Measurements from ENCODE around the gene TIMM10. TPM values are rescaled to one million over a fixed set of nuclear protein-coding genes. Genes with fewer than 3 reads are reported as not detected.
A peak's percentile ranks its signal among the peaks of the same experiment; 100 is the strongest.

Gene TIMM10
- polyA plus RNA-seq, 1 donor from 2014 or later: 63.6 TPM

- peak overlapping the region; percentile 86 for H3K4me3 ChIP-seq (ENCODE audit: low read length)
- no peak for TF ChIP-seq POLR2AphosphoS5 (IDR thresholded peaks at IDR 0.05)
- TF ChIP-seq RAD21 (conservative IDR thresholded peaks at IDR 0.05): no peak
- TF ChIP-seq EP300 (conservative IDR thresholded peaks at IDR 0.05; ENCODE audit: poor library complexity, severe bottlenecking): no peak
- TF ChIP-seq MXI1 (conservative IDR thresholded peaks at IDR 0.05; ENCODE audit: poor library complexity, severe bottlenecking): no peak
- TF ChIP-seq CTCF (IDR thresholded peaks at IDR 0.05; ENCODE audit: poor library complexity, severe bottlenecking): no peak
- no peak for TF ChIP-seq TAF1 (IDR thresholded peaks at IDR 0.05; ENCODE audit: low read depth)
- no peak for TF ChIP-seq EZH2 (IDR thresholded peaks at IDR 0.05; ENCODE audit: borderline replicate concordance, insufficient read depth, low read length, poor library complexity, severe bottlenecking)
- no peak for TF ChIP-seq REST (IDR thresholded peaks at IDR 0.05; ENCODE audit: borderline replicate concordance)
- no peak for TF ChIP-seq SMC3 (conservative IDR thresholded peaks at IDR 0.05; ENCODE audit: poor library complexity)
- peak overlapping the region; percentile 67 for H2AFZ ChIP-seq (ENCODE audit: low read depth, low read length)
- no peaks in the 10 kb centered on the region for H3K36me3 ChIP-seq (ENCODE audit: insufficient read depth, low read length)
- H3K27ac ChIP-seq (ENCODE audit: low read length): no peak overlapping the region
- no peaks in the 10 kb centered on the region for H3K9me3 ChIP-seq (ENCODE audit: low read length)
- no peaks in the 10 kb centered on the region for H3K9me2 ChIP-seq (ENCODE audit: insufficient read depth, low read length)
- H3K79me2 ChIP-seq (replicated peaks; ENCODE audit: insufficient read depth, low read length): peaks cover 8% of the 10 kb centered on the region
- peak overlapping the region; percentile 68 for H3K9ac ChIP-seq (ENCODE audit: low read length)
- H3K27me3 ChIP-seq (ENCODE audit: insufficient read depth, low read depth, low read length): no peaks in the 10 kb centered on the region
- no peaks in the 10 kb centered on the region for H4K20me1 ChIP-seq (ENCODE audit: insufficient read depth)
- peak overlapping the region; percentile 57 for H3K4me2 ChIP-seq (ENCODE audit: low read length)
- no peaks in the 10 kb centered on the region for H3F3A ChIP-seq (ENCODE audit: insufficient read depth, low read length, poor library complexity, severe bottlenecking)
These were observed 349 bp downstream of the TIMM10 start for GRCh38 chr11:57530215-57530595.

- Histone ChIP-seq H3K9me3 (ENCODE audit: low read length) (no peaks in the 10 kb centered on the region), H3K79me2 (replicated peaks; ENCODE audit: insufficient read depth, low read length) (peaks cover 8% of the 10 kb centered on the region), H3K4me3 (ENCODE audit: low read length) (no peak overlapping the region), H3K9me2 (ENCODE audit: insufficient read depth, low read length) (no peaks in the 10 kb centered on the region), H2AFZ (ENCODE audit: low read depth, low read length) (no peak overlapping the region), H3K27me3 (ENCODE audit: insufficient read depth, low read depth, low read length) (no peaks in the 10 kb centered on the region), H3K36me3 (ENCODE audit: insufficient read depth, low read length) (no peaks in the 10 kb centered on the region), H4K20me1 (ENCODE audit: insufficient read depth) (no peaks in the 10 kb centered on the region), H3K27ac (ENCODE audit: low read length) (no peak overlapping the region), H3K4me2 (ENCODE audit: low read length) (no peak overlapping the region), H3K9ac (ENCODE audit: low read length) (no peak overlapping the region), H3F3A (ENCODE audit: insufficient read depth, low read length, poor library complexity, severe bottlenecking) (no peaks in the 10 kb centered on the region)
- TF ChIP-seq POLR2AphosphoS5 (IDR thresholded peaks at IDR 0.05) (no peak), EP300 (conservative IDR thresholded peaks at IDR 0.05; ENCODE audit: poor library complexity, severe bottlenecking) (no peak), REST (IDR thresholded peaks at IDR 0.05; ENCODE audit: borderline replicate concordance) (no peak), RAD21 (conservative IDR thresholded peaks at IDR 0.05) (no peak), EZH2 (IDR thresholded peaks at IDR 0.05; ENCODE audit: borderline replicate concordance, insufficient read depth, low read length, poor library complexity, severe bottlenecking) (no peak), SMC3 (conservative IDR thresholded peaks at IDR 0.05; ENCODE audit: poor library complexity) (no peak), MXI1 (conservative IDR thresholded peaks at IDR 0.05; ENCODE audit: poor library complexity, severe bottlenecking) (no peak), CTCF (IDR thresholded peaks at IDR 0.05; ENCODE audit: poor library complexity, severe bottlenecking) (no peak), TAF1 (IDR thresholded peaks at IDR 0.05; ENCODE audit: low read depth) (no peak)
These were observed 1.5 kb downstream of the TIMM10 start for GRCh38 chr11:57529012-57529411.
